Non-pigmented ciliary epithelial cell (primary cell): ENCODE results near the gene KCNQ1.

Source experiments
- DNase-seq: peaks from one replicate; pipeline ENCODE4 v3.0.0-alpha.2; 2010; ENCODE audit warnings: low read depth

Gene KCNQ1

GRCh38 chr11:2425506-2425905 lies 19.3 kb upstream of the KCNQ1 start:
- no peak for DNase-seq

- DNase-seq = no peak
These were observed 18.6 kb upstream of the KCNQ1 start for GRCh38 chr11:2426221-2426620.

GRCh38 chr11:2426826-2427521 lies 17.8 kb upstream of the KCNQ1 start:
- no peak for DNase-seq

GRCh38 chr11:2427721-2428321 lies 17.0 kb upstream of the KCNQ1 start:
- DNase-seq = no peak

GRCh38 chr11:2428322-2428795 lies 16.4 kb upstream of the KCNQ1 start:
- no peak for DNase-seq

GRCh38 chr11:2431395-2431794 lies 13.4 kb upstream of the KCNQ1 start:
- no peak for DNase-seq

- DNase-seq = no peak
These were observed 12.6 kb upstream of the KCNQ1 start for GRCh38 chr11:2432171-2432621.

GRCh38 chr11:2432628-2433071 lies 12.2 kb upstream of the KCNQ1 start:
- no peak for DNase-seq

- DNase-seq = no peak
These were observed 11.5 kb upstream of the KCNQ1 start for GRCh38 chr11:2433106-2433925.

GRCh38 chr11:2434008-2434407 lies 10.8 kb upstream of the KCNQ1 start:
- DNase-seq = no peak

- DNase-seq = no peak
These were observed 10.1 kb upstream of the KCNQ1 start for GRCh38 chr11:2434506-2435255.

GRCh38 chr11:2435288-2436012 lies 9.4 kb upstream of the KCNQ1 start:
- no peak for DNase-seq

GRCh38 chr11:2436013-2436520 lies 8.7 kb upstream of the KCNQ1 start:
- DNase-seq = no peak

- no peak for DNase-seq
These were observed 8.2 kb upstream of the KCNQ1 start for GRCh38 chr11:2436521-2437031.

- no peak for DNase-seq
These were observed 7.3 kb upstream of the KCNQ1 start for GRCh38 chr11:2437516-2437915.

GRCh38 chr11:2439820-2440219 lies 5.0 kb upstream of the KCNQ1 start:
- no peak for DNase-seq

- no peak for DNase-seq
These were observed 4.2 kb upstream of the KCNQ1 start for GRCh38 chr11:2440646-2441045.

GRCh38 chr11:2441171-2441570 lies 3.6 kb upstream of the KCNQ1 start:
- DNase-seq = no peak

- no peak for DNase-seq
These were observed 2.2 kb upstream of the KCNQ1 start for GRCh38 chr11:2442589-2442988.

GRCh38 chr11:2443406-2443805 lies 1.4 kb upstream of the KCNQ1 start:
- DNase-seq = no peak
